GM23338 (cell line): Measurements from ENCODE around the gene MESP1. TPM values are rescaled to one million over a fixed set of nuclear protein-coding genes. Genes with fewer than 3 reads are reported as not detected.

ENCODE experiments used
- ATAC-seq: fragments of 200-7000 bp; cut with Tn5 transposase; 3 replicates; pipeline ENCODE4 v1.9.1; 2020
- DNase-seq: peaks from one replicate; pipeline ENCODE4 v3.0.0-alpha.2; 2015; ENCODE audit warnings: low spot score
- H2AFZ ChIP-seq: fragments of 200-600 bp; sonication (generic); 2 replicates; pipeline ENCODE4 v1.8.0; 2016; ENCODE audit warnings: antibody characterized with exemption, mild to moderate bottlenecking, moderate library complexity
- H3F3A ChIP-seq: fragments of 200-600 bp; sonication (generic); replicated peaks from 2 replicates; pipeline ENCODE4 v1.8.0; 2017; ENCODE audit warnings: antibody characterized with exemption, mixed run types, low read depth
- H3K27ac ChIP-seq: fragments of 200-600 bp; sonication (generic); 2 replicates; pipeline ENCODE4 v1.6.1; 2016; ENCODE audit warnings: low read depth
- H3K27me3 ChIP-seq: fragments of 200-600 bp; sonication (generic); 2 replicates; pipeline ENCODE4 v1.8.0; 2016; ENCODE audit warnings: mild to moderate bottlenecking, mixed run types, moderate library complexity; ENCODE audit not compliant: insufficient read depth
- H3K36me3 ChIP-seq: fragments of 200-600 bp; sonication (generic); 2 replicates; pipeline ENCODE4 v1.8.0; 2016; ENCODE audit warnings: mild to moderate bottlenecking; ENCODE audit not compliant: insufficient read depth
- H3K4me1 ChIP-seq: fragments of 200-600 bp; sonication (generic); 2 replicates; pipeline ENCODE4 v1.8.0; 2016; ENCODE audit warnings: mild to moderate bottlenecking, moderate library complexity; ENCODE audit not compliant: insufficient read depth
- H3K4me2 ChIP-seq: fragments of 200-600 bp; sonication (generic); 2 replicates; pipeline ENCODE4 v1.7.1; 2017; ENCODE audit warnings: mixed run types
- H3K4me3 ChIP-seq: fragments of 200-600 bp; sonication (generic); 2 replicates; pipeline ENCODE4 v1.6.1; 2016; ENCODE audit warnings: mixed run types
- H3K79me2 ChIP-seq: fragments of 200-600 bp; sonication (generic); replicated peaks from 2 replicates; pipeline ENCODE4 v1.8.0; 2017; ENCODE audit warnings: mild to moderate bottlenecking; ENCODE audit not compliant: insufficient read depth
- H3K9me2 ChIP-seq: fragments of 200-600 bp; sonication (generic); 2 replicates; pipeline ENCODE4 v1.8.0; 2017; ENCODE audit not compliant: insufficient read depth
- H4K20me1 ChIP-seq: fragments of 200-600 bp; sonication (generic); replicated peaks from 2 replicates; pipeline ENCODE4 v1.8.0; 2017; ENCODE audit warnings: mild to moderate bottlenecking; ENCODE audit not compliant: insufficient read depth
- H3K27ac Mint-ChIP-seq: 2 replicates; pipeline ENCODE4 v1.8.0; 2020; ENCODE audit warnings: inconsistent platforms, mild to moderate bottlenecking, moderate library complexity, mixed read lengths
- H3K27me3 Mint-ChIP-seq: 3 replicates; pipeline ENCODE4 v1.8.0; 2022; ENCODE audit warnings: low read depth, mild to moderate bottlenecking, moderate library complexity, mixed read lengths, inconsistent platforms; ENCODE audit not compliant: insufficient read depth, poor library complexity
- H3K36me3 Mint-ChIP-seq: 3 replicates; pipeline ENCODE4 v1.8.0; 2021; ENCODE audit warnings: low read depth, mild to moderate bottlenecking, inconsistent platforms, moderate library complexity, mixed read lengths
- H3K4me1 Mint-ChIP-seq: 3 replicates; pipeline ENCODE4 v1.8.0; 2020; ENCODE audit warnings: mild to moderate bottlenecking, inconsistent platforms, mixed read lengths
- H3K4me3 Mint-ChIP-seq: 3 replicates; pipeline ENCODE4 v1.8.0; 2021; ENCODE audit warnings: moderate library complexity, mild to moderate bottlenecking, inconsistent platforms, mixed read lengths
- H3K9me3 Mint-ChIP-seq: 3 replicates; pipeline ENCODE4 v1.8.0; 2020; ENCODE audit warnings: moderate library complexity, mild to moderate bottlenecking, inconsistent platforms, mixed read lengths
- CREB1 ChIP-seq: fragments of 250-450 bp; sonication (Bioruptor Pico); IDR thresholded peaks from 2 replicates; pipeline ENCODE4 v1.5.0; 2020; ENCODE audit warnings: low read depth, mild to moderate bottlenecking, moderate library complexity
- EZH2 ChIP-seq: fragments of 200-600 bp; sonication (generic); IDR thresholded peaks from one replicate; pipeline ENCODE4 v1.8.0; 2017; ENCODE audit warnings: antibody characterized with exemption, mild to moderate bottlenecking, low read depth; ENCODE audit not compliant: unreplicated experiment
- EZH2phosphoT487 ChIP-seq: fragments of 200-600 bp; sonication (generic); IDR thresholded peaks from one replicate; pipeline ENCODE4 v1.8.1; 2018; ENCODE audit warnings: antibody characterized with exemption; ENCODE audit not compliant: unreplicated experiment
- JUNB ChIP-seq: IDR thresholded peaks from one replicate; pipeline ENCODE4 v1.6.1; 2016; ENCODE audit warnings: antibody characterized with exemption; ENCODE audit not compliant: unreplicated experiment
- NANOG ChIP-seq: IDR thresholded peaks from 2 replicates; pipeline ENCODE4 v1.6.1; 2016; ENCODE audit warnings: antibody characterized with exemption, borderline replicate concordance
- POLR2AphosphoS5 ChIP-seq: IDR thresholded peaks from 2 replicates; pipeline ENCODE4 v1.6.1; 2016; ENCODE audit warnings: antibody characterized with exemption, low read depth
- STAT1 ChIP-seq: IDR thresholded peaks from one replicate; pipeline ENCODE4 v1.6.1; 2016; ENCODE audit warnings: antibody characterized with exemption; ENCODE audit not compliant: unreplicated experiment
- ZNF114 ChIP-seq: fragments of 250-450 bp; sonication (Bioruptor Pico); IDR thresholded peaks from 2 replicates; pipeline ENCODE4 v1.5.0; 2020; ENCODE audit warnings: mild to moderate bottlenecking, moderate library complexity
- ZNF331 ChIP-seq: fragments of 250-450 bp; sonication (Bioruptor Pico); IDR thresholded peaks from 2 replicates; pipeline ENCODE4 v1.5.0; 2020; ENCODE audit warnings: low read depth, mild to moderate bottlenecking, moderate library complexity
- polyA plus RNA-seq: library from polyadenylated mRNA; unstranded; fragments of >200 nt; fragmentation: Nextera tagmentation; extraction: Ambion mirVana; gene quantifications from 2 replicates; pipeline ENCODE4 v1.2.1, GENCODE V29; 2016
- total RNA-seq: library from RNA; depleted of rRNA; stranded (reverse); fragments of >200 nt; shearing (Covaris generic); gene quantifications from 2 replicates; pipeline ENCODE4 v1.2.3, GENCODE V29; 2014
- TF ChIP-seq, protein P1 (sequence below): IDR thresholded peaks from 2 replicates; pipeline ENCODE4 v1.6.1; 2016; ENCODE audit warnings: antibody characterized with exemption
- TF ChIP-seq, protein P2 (sequence below): fragments of 250-450 bp; sonication (Bioruptor Pico); IDR thresholded peaks from 2 replicates; pipeline ENCODE4 v1.5.0; 2020; ENCODE audit warnings: mild to moderate bottlenecking, moderate library complexity
- TF ChIP-seq, protein P3 (sequence below), 2 experiments: fragments of 200-600 bp in 1 of 2; sonication (generic) in 1 of 2; conservative IDR thresholded peaks; 2 replicates each; pipeline versions ENCODE4 v1.5.1 to v1.6.1; 2016 to 2017; ENCODE audit warnings: antibody characterized with exemption in 2 of 2, low read depth in 2 of 2, mild to moderate bottlenecking in 2 of 2, moderate library complexity in 1 of 2
- TF ChIP-seq, protein P4 (sequence below): IDR thresholded peaks from one replicate; pipeline ENCODE4 v1.6.1; 2018; ENCODE audit warnings: antibody characterized with exemption; ENCODE audit not compliant: unreplicated experiment

MESP1 gene
- total and polyA plus RNA-seq, 2 experiments from 2014 or later = 0.21 to 0.91 TPM

DNA sequence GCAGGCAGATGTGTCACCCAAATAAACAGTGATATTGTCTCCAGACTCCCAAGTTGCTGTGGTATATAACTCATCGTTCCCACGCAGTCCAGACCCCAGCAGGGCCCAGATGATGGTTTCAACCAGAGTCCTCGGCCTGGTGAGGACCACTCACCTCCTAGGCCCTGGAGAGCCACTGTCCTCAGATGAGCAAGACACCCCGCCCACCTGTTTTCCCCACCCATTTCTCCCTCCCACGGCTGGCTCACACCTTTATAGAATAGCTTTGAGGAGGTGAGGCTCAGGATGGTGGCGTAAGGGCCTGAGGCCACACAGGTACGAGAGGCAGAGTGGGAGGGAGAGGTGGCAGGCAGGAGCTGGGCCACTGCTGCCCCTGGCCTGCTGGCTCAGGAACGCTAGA is 7.5 kb downstream of the MESP1 start:
- DNase-seq = no peak
- Histone ChIP-seq H3K36me3 (no peaks in the 10 kb centered on the region), H3K4me1 (peaks cover 16% of the 10 kb centered on the region), H3K9me2 (no peaks in the 10 kb centered on the region), H3K4me3 (no peak overlapping the region), H3K27ac (no peak overlapping the region), H2AFZ (no peak overlapping the region), H3F3A (peaks cover 5% of the 10 kb centered on the region; the same call in 1 of the 2 replicates), H3K27me3 (peaks cover 35% of the 10 kb centered on the region), H4K20me1 (peaks cover 9% of the 10 kb centered on the region; the same call in 1 of the 2 replicates), H3K4me2 (no peak overlapping the region), H3K79me2 (no peaks in the 10 kb centered on the region)
- peaks cover 6% of the 10 kb centered on the region for H3K4me1 Mint-ChIP-seq
- no peak overlapping the region for H3K27ac Mint-ChIP-seq
- no peaks in the 10 kb centered on the region for H3K9me3 Mint-ChIP-seq
- no peak overlapping the region for H3K4me3 Mint-ChIP-seq
- H3K27me3 Mint-ChIP-seq = peaks cover 16% of the 10 kb centered on the region
- no peak for ATAC-seq
- no peaks in the 10 kb centered on the region for H3K36me3 Mint-ChIP-seq
- TF ChIP-seq ZNF331 (CRISPR knock-in tag) (no peak), NANOG (no peak), EZH2 (no peak), STAT1 (no peak), JUNB (no peak), POLR2AphosphoS5 (no peak), ZNF114 (CRISPR knock-in tag) (no peak), CREB1 (CRISPR knock-in tag) (no peak), EZH2phosphoT487 (no peak)
- TF ChIP-seq, protein P1, sequence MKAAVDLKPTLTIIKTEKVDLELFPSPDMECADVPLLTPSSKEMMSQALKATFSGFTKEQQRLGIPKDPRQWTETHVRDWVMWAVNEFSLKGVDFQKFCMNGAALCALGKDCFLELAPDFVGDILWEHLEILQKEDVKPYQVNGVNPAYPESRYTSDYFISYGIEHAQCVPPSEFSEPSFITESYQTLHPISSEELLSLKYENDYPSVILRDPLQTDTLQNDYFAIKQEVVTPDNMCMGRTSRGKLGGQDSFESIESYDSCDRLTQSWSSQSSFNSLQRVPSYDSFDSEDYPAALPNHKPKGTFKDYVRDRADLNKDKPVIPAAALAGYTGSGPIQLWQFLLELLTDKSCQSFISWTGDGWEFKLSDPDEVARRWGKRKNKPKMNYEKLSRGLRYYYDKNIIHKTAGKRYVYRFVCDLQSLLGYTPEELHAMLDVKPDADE = no peak
- TF ChIP-seq, protein P2, sequence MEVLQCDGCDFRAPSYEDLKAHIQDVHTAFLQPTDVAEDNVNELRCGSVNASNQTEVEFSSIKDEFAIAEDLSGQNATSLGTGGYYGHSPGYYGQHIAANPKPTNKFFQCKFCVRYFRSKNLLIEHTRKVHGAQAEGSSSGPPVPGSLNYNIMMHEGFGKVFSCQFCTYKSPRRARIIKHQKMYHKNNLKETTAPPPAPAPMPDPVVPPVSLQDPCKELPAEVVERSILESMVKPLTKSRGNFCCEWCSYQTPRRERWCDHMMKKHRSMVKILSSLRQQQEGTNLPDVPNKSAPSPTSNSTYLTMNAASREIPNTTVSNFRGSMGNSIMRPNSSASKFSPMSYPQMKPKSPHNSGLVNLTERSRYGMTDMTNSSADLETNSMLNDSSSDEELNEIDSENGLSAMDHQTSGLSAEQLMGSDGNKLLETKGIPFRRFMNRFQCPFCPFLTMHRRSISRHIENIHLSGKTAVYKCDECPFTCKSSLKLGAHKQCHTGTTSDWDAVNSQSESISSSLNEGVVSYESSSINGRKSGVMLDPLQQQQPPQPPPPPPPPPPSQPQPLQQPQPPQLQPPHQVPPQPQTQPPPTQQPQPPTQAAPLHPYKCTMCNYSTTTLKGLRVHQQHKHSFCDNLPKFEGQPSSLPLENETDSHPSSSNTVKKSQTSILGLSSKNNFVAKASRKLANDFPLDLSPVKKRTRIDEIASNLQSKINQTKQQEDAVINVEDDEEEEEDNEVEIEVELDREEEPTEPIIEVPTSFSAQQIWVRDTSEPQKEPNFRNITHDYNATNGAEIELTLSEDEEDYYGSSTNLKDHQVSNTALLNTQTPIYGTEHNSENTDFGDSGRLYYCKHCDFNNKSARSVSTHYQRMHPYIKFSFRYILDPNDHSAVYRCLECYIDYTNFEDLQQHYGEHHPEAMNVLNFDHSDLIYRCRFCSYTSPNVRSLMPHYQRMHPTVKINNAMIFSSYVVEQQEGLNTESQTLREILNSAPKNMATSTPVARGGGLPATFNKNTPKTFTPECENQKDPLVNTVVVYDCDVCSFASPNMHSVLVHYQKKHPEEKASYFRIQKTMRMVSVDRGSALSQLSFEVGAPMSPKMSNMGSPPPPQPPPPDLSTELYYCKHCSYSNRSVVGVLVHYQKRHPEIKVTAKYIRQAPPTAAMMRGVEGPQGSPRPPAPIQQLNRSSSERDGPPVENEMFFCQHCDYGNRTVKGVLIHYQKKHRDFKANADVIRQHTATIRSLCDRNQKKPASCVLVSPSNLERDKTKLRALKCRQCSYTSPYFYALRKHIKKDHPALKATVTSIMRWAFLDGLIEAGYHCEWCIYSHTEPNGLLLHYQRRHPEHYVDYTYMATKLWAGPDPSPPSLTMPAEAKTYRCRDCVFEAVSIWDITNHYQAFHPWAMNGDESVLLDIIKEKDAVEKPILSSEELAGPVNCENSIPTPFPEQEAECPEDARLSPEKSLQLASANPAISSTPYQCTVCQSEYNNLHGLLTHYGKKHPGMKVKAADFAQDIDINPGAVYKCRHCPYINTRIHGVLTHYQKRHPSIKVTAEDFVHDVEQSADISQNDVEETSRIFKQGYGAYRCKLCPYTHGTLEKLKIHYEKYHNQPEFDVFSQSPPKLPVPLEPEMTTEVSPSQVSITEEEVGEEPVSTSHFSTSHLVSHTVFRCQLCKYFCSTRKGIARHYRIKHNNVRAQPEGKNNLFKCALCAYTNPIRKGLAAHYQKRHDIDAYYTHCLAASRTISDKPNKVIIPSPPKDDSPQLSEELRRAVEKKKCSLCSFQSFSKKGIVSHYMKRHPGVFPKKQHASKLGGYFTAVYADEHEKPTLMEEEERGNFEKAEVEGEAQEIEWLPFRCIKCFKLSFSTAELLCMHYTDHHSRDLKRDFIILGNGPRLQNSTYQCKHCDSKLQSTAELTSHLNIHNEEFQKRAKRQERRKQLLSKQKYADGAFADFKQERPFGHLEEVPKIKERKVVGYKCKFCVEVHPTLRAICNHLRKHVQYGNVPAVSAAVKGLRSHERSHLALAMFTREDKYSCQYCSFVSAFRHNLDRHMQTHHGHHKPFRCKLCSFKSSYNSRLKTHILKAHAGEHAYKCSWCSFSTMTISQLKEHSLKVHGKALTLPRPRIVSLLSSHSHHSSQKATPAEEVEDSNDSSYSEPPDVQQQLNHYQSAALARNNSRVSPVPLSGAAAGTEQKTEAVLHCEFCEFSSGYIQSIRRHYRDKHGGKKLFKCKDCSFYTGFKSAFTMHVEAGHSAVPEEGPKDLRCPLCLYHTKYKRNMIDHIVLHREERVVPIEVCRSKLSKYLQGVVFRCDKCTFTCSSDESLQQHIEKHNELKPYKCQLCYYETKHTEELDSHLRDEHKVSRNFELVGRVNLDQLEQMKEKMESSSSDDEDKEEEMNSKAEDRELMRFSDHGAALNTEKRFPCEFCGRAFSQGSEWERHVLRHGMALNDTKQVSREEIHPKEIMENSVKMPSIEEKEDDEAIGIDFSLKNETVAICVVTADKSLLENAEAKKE (CRISPR knock-in tag) = no peak
- TF ChIP-seq, protein P3, sequence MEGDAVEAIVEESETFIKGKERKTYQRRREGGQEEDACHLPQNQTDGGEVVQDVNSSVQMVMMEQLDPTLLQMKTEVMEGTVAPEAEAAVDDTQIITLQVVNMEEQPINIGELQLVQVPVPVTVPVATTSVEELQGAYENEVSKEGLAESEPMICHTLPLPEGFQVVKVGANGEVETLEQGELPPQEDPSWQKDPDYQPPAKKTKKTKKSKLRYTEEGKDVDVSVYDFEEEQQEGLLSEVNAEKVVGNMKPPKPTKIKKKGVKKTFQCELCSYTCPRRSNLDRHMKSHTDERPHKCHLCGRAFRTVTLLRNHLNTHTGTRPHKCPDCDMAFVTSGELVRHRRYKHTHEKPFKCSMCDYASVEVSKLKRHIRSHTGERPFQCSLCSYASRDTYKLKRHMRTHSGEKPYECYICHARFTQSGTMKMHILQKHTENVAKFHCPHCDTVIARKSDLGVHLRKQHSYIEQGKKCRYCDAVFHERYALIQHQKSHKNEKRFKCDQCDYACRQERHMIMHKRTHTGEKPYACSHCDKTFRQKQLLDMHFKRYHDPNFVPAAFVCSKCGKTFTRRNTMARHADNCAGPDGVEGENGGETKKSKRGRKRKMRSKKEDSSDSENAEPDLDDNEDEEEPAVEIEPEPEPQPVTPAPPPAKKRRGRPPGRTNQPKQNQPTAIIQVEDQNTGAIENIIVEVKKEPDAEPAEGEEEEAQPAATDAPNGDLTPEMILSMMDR (conservative IDR thresholded peaks at IDR 0.05; ENCODE audit: low read depth in 2 of 2) = no peak
- TF ChIP-seq, protein P4, sequence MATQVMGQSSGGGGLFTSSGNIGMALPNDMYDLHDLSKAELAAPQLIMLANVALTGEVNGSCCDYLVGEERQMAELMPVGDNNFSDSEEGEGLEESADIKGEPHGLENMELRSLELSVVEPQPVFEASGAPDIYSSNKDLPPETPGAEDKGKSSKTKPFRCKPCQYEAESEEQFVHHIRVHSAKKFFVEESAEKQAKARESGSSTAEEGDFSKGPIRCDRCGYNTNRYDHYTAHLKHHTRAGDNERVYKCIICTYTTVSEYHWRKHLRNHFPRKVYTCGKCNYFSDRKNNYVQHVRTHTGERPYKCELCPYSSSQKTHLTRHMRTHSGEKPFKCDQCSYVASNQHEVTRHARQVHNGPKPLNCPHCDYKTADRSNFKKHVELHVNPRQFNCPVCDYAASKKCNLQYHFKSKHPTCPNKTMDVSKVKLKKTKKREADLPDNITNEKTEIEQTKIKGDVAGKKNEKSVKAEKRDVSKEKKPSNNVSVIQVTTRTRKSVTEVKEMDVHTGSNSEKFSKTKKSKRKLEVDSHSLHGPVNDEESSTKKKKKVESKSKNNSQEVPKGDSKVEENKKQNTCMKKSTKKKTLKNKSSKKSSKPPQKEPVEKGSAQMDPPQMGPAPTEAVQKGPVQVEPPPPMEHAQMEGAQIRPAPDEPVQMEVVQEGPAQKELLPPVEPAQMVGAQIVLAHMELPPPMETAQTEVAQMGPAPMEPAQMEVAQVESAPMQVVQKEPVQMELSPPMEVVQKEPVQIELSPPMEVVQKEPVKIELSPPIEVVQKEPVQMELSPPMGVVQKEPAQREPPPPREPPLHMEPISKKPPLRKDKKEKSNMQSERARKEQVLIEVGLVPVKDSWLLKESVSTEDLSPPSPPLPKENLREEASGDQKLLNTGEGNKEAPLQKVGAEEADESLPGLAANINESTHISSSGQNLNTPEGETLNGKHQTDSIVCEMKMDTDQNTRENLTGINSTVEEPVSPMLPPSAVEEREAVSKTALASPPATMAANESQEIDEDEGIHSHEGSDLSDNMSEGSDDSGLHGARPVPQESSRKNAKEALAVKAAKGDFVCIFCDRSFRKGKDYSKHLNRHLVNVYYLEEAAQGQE = no peak
